OCI-LY3 (cell line): Measurements from ENCODE around the gene EXO1.

ENCODE experiments used
- EZH2phosphoT487 ChIP-seq: fragments of 200-600 bp; shearing (Covaris generic); IDR thresholded peaks from 2 replicates; pipeline ENCODE4 v1.6.1; 2018; ENCODE audit warnings: antibody characterized with exemption, mixed run types, low read depth
- TF ChIP-seq, protein P1 (sequence below): fragments of 200-600, 300-600 bp; sonication (generic); IDR thresholded peaks from 2 replicates; pipeline ENCODE4 v1.5.1; 2014; ENCODE audit warnings: antibody characterized with exemption, low read length, low read depth

DNA sequence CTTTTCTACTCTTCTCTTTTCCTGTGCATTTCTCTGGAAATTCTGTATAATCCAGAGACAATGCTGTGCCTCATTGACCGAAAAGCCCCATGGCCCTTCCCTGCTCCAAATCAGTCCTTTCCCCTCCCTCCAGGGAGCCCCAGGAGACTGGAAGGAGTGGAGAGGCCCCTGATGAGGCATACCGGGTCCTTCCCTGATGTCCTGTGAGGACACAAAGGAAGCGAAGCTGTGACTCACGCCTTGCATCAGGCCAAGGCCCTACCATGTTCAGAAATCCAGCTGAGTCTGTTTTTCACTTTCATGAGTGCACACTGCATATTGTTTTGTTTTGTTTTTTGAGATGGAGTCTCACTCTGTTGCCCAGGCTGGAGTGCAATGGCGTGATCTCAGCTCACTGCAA, 70.9 kb downstream of the EXO1 start:
- TF ChIP-seq, protein P1, sequence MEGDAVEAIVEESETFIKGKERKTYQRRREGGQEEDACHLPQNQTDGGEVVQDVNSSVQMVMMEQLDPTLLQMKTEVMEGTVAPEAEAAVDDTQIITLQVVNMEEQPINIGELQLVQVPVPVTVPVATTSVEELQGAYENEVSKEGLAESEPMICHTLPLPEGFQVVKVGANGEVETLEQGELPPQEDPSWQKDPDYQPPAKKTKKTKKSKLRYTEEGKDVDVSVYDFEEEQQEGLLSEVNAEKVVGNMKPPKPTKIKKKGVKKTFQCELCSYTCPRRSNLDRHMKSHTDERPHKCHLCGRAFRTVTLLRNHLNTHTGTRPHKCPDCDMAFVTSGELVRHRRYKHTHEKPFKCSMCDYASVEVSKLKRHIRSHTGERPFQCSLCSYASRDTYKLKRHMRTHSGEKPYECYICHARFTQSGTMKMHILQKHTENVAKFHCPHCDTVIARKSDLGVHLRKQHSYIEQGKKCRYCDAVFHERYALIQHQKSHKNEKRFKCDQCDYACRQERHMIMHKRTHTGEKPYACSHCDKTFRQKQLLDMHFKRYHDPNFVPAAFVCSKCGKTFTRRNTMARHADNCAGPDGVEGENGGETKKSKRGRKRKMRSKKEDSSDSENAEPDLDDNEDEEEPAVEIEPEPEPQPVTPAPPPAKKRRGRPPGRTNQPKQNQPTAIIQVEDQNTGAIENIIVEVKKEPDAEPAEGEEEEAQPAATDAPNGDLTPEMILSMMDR = no peak
- no peak for TF ChIP-seq EZH2phosphoT487
